ENCODE results near the gene LDAH. TPM values are rescaled to one million over a fixed set of nuclear protein-coding genes. Genes with fewer than 3 reads are reported as not detected.
A peak's percentile ranks its signal among the peaks of the same experiment; 100 is the strongest.

LDAH gene
- total and polyA plus RNA-seq, 2 experiments from 2014 or later = 15.2 to 21.1 TPM

GRCh38 chr2:20781656-20782265 lies 41.1 kb downstream of the LDAH start:
- DNase-seq (ENCODE audit: low read depth in 1 of 2, low spot score in 1 of 2) = peak; percentile 19 to 36
- Histone ChIP-seq H3K4me1 (ENCODE audit: low read depth) (no peaks in the 10 kb centered on the region), H3K27me3 (no peaks in the 10 kb centered on the region), H3K9me3 (ENCODE audit: low read depth) (no peaks in the 10 kb centered on the region), H3K36me3 (no peaks in the 10 kb centered on the region), H3K4me3 (no peak overlapping the region), H3K27ac (no peak overlapping the region)
- TF ChIP-seq CTCF (IDR thresholded peaks at IDR 0.05; ENCODE audit: low read depth, low read length) = peak; percentile 73

- Histone ChIP-seq H3K27me3 (no peaks in the 10 kb centered on the region), H3K4me1 (ENCODE audit: low read depth) (no peaks in the 10 kb centered on the region), H3K27ac (no peak overlapping the region), H3K36me3 (no peaks in the 10 kb centered on the region), H3K9me3 (ENCODE audit: low read depth) (no peaks in the 10 kb centered on the region), H3K4me3 (no peak overlapping the region)
- DNase-seq (ENCODE audit: low read depth in 1 of 2, low spot score in 1 of 2) = no peak
- TF ChIP-seq CTCF (IDR thresholded peaks at IDR 0.05; ENCODE audit: low read depth, low read length) = no peak
Observed at GRCh38 chr2:20771299-20771698, 51.6 kb downstream of the LDAH start.

- Histone ChIP-seq H3K27me3 (no peaks in the 10 kb centered on the region), H3K4me1 (ENCODE audit: low read depth) (no peaks in the 10 kb centered on the region), H3K9me3 (ENCODE audit: low read depth) (no peaks in the 10 kb centered on the region), H3K27ac (no peak overlapping the region), H3K36me3 (no peaks in the 10 kb centered on the region), H3K4me3 (no peak overlapping the region)
- no peak for TF ChIP-seq CTCF (IDR thresholded peaks at IDR 0.05; ENCODE audit: low read depth, low read length)
- DNase-seq (ENCODE audit: low read depth in 1 of 2, low spot score in 1 of 2) = no peak
Observed at GRCh38 chr2:20766798-20767644, 55.9 kb downstream of the LDAH start.

- H3K36me3 ChIP-seq = no peaks in the 10 kb centered on the region
- no peak for DNase-seq (ENCODE audit: low read depth in 1 of 2, low spot score in 1 of 2)
- H3K9me3 ChIP-seq (ENCODE audit: low read depth) = no peaks in the 10 kb centered on the region
- TF ChIP-seq CTCF (IDR thresholded peaks at IDR 0.05; ENCODE audit: low read depth, low read length) = no peak
- H3K4me3 ChIP-seq = no peak overlapping the region
- no peak overlapping the region for H3K27ac ChIP-seq
- H3K4me1 ChIP-seq (ENCODE audit: low read depth) = no peaks in the 10 kb centered on the region
- H3K27me3 ChIP-seq = no peaks in the 10 kb centered on the region
Observed at GRCh38 chr2:20766213-20766612, 56.7 kb downstream of the LDAH start.

- TF ChIP-seq CTCF (IDR thresholded peaks at IDR 0.05; ENCODE audit: low read depth, low read length) = no peak
- Histone ChIP-seq H3K36me3 (no peaks in the 10 kb centered on the region), H3K4me1 (ENCODE audit: low read depth) (no peaks in the 10 kb centered on the region), H3K9me3 (ENCODE audit: low read depth) (no peaks in the 10 kb centered on the region), H3K27me3 (no peaks in the 10 kb centered on the region), H3K4me3 (no peak overlapping the region), H3K27ac (no peak overlapping the region)
- no peak for DNase-seq (ENCODE audit: low read depth in 1 of 2, low spot score in 1 of 2)
Observed at GRCh38 chr2:20762945-20763683, 59.8 kb downstream of the LDAH start.
